OCI-LY3 (cell line): Measurements from ENCODE around the gene MT1A.

ENCODE experiments used
- H2AFZ ChIP-seq: fragments of 200-600, 300-600 bp; shearing (Covaris generic); 2 replicates; pipeline ENCODE4 v1.6.0; 2014; ENCODE audit warnings: antibody characterized with exemption, low read depth, low read length
- H3K27ac ChIP-seq: fragments of 200-600, 300-600 bp; sonication (generic); 2 replicates; pipeline ENCODE4 v1.5.1; 2014; ENCODE audit warnings: mild to moderate bottlenecking, low read length, moderate library complexity, mixed read lengths
- H3K27me3 ChIP-seq: fragments of 200-600, 300-600 bp; sonication (generic); 2 replicates; pipeline ENCODE4 v1.6.1; 2014; ENCODE audit warnings: low read depth, low read length, mixed read lengths
- H3K36me3 ChIP-seq: fragments of 200-600, 300-600 bp; sonication (generic); replicated peaks from 2 replicates; pipeline ENCODE3; 2014; ENCODE audit warnings: low read depth, low read length, mixed read lengths
- H3K4me1 ChIP-seq: fragments of 300-600, 200-600 bp; sonication (generic); 2 replicates; pipeline ENCODE4 v1.6.1; 2014; ENCODE audit warnings: low read length, mixed read lengths
- H3K4me2 ChIP-seq: fragments of 200-600, 300-600 bp; sonication (generic); 2 replicates; pipeline ENCODE4 v1.6.1; 2014; ENCODE audit warnings: low read length, mixed read lengths
- H3K4me3 ChIP-seq: fragments of 300-600, 200-600 bp; sonication (generic); 2 replicates; pipeline ENCODE4 v1.5.1; 2014; ENCODE audit warnings: antibody characterized with exemption, mild to moderate bottlenecking, low read length, moderate library complexity
- H3K79me2 ChIP-seq: fragments of 300-600, 200-600 bp; shearing (Covaris generic); 2 replicates; pipeline ENCODE4 v1.6.1; 2014; ENCODE audit warnings: mild to moderate bottlenecking, low read length, mixed read lengths
- H3K9ac ChIP-seq: fragments of 300-600, 200-600 bp; shearing (Covaris generic); 2 replicates; pipeline ENCODE4 v1.6.0; 2014; ENCODE audit warnings: mild to moderate bottlenecking, low read length, moderate library complexity
- H3K9me3 ChIP-seq: fragments of 200-600, 300-600 bp; shearing (Covaris generic); 2 replicates; pipeline ENCODE4 v1.6.1; 2014; ENCODE audit warnings: low read length, mixed read lengths; ENCODE audit not compliant: insufficient read depth
- H4K20me1 ChIP-seq: fragments of 200-600, 300-600 bp; sonication (generic); 2 replicates; pipeline ENCODE4 v1.6.1; 2016; ENCODE audit warnings: low read length, mixed read lengths; ENCODE audit not compliant: insufficient read depth
- CTCF ChIP-seq: fragments of 200-600, 300-600 bp; sonication (generic); IDR thresholded peaks from 2 replicates; pipeline ENCODE4 v1.5.1; 2014; ENCODE audit warnings: antibody characterized with exemption, low read length, low read depth
- EZH2phosphoT487 ChIP-seq: fragments of 200-600 bp; shearing (Covaris generic); IDR thresholded peaks from 2 replicates; pipeline ENCODE4 v1.6.1; 2018; ENCODE audit warnings: antibody characterized with exemption, mixed run types, low read depth

The MT1A gene

GRCh38 chr16:56637814-56638750 lies at the start of gene MT1A:
Gene MT1A, plus strand, starts transcription at chr16:56638666. Its CDS starts 73 bp downstream, at chr16:56638739.
- Histone ChIP-seq H3K4me1 (peaks cover 6% of the 10 kb centered on the region), H3K4me3 (no peak within 1 kb of the TSS), H3K27ac (no peak within 1 kb of the TSS), H3K27me3 (peaks cover 45% of the 10 kb centered on the region), H4K20me1 (no peaks in the 10 kb centered on the region), H3K4me2 (no peak within 1 kb of the TSS), H3K9me3 (no peaks in the 10 kb centered on the region), H3K9ac (no peak within 1 kb of the TSS), H3K79me2 (no peaks in the 10 kb centered on the region), H3K36me3 (no peaks in the 10 kb centered on the region), H2AFZ (no peak within 1 kb of the TSS)
- TF ChIP-seq EZH2phosphoT487 (no peak), CTCF (no peak)

- Histone ChIP-seq H3K9ac (no peak overlapping the region), H3K27me3 (peaks cover 4% of the 10 kb centered on the region; the same call in 1 of the 2 replicates), H3K36me3 (no peaks in the 10 kb centered on the region), H2AFZ (no peak overlapping the region), H3K9me3 (no peaks in the 10 kb centered on the region), H4K20me1 (no peaks in the 10 kb centered on the region), H3K4me3 (no peak overlapping the region), H3K27ac (no peak overlapping the region), H3K4me2 (no peak overlapping the region), H3K79me2 (no peaks in the 10 kb centered on the region), H3K4me1 (peaks cover 5% of the 10 kb centered on the region; the same call in 1 of the 2 replicates)
- TF ChIP-seq CTCF: no peak
- no peak for TF ChIP-seq EZH2phosphoT487
Observed at GRCh38 chr16:56588781-56589140, 49.7 kb upstream of the MT1A start.

- H3K4me2 ChIP-seq: no peak within 1 kb of the TSS
- no peaks in the 10 kb centered on the region for H3K36me3 ChIP-seq
- H3K27me3 ChIP-seq: peaks cover 4% of the 10 kb centered on the region; the same call in 1 of the 2 replicates
- no peak within 1 kb of the TSS for H3K27ac ChIP-seq
- H3K79me2 ChIP-seq: no peaks in the 10 kb centered on the region
- H2AFZ ChIP-seq: no peak within 1 kb of the TSS
- H3K9ac ChIP-seq: no peak within 1 kb of the TSS
- TF ChIP-seq CTCF (no peak), EZH2phosphoT487 (no peak)
- H3K4me1 ChIP-seq: peaks cover 5% of the 10 kb centered on the region; the same call in 1 of the 2 replicates
- H3K9me3 ChIP-seq: no peaks in the 10 kb centered on the region
- no peaks in the 10 kb centered on the region for H4K20me1 ChIP-seq
- H3K4me3 ChIP-seq: no peak within 1 kb of the TSS
Observed at GRCh38 chr16:56589141-56590039, 49.1 kb upstream of the MT1A start, which contains the start of gene MT3. Gene MT3, plus strand, starts transcription at chr16:56589528. Its CDS starts 63 bp downstream, at chr16:56589591.
